Fibroblast of the aortic adventitia (primary cell): Measurements from ENCODE around the gene THAP4. TPM values are rescaled to one million over a fixed set of nuclear protein-coding genes. Genes with fewer than 3 reads are reported as not detected.

Source experiments
- DNase-seq: peaks from one replicate; pipeline ENCODE4 v3.0.0-alpha.2; 2010; ENCODE audit warnings: low read depth
- H3K4me3 ChIP-seq: 2 replicates; pipeline ENCODE4 v1.5.1; 2011; ENCODE audit warnings: low read depth, mild to moderate bottlenecking, control low read depth, low read length, moderate library complexity
- total RNA-seq: library from RNA; depleted of rRNA; stranded (reverse); fragments of >200 nt; gene quantifications from 2 replicates; pipeline ENCODE4 v1.2.3, GENCODE V29; 2012; ENCODE audit warnings: low replicate concordance
- TF ChIP-seq, protein P1 (sequence below): IDR thresholded peaks from 2 replicates; pipeline ENCODE4 v1.5.1; 2011; ENCODE audit warnings: mild to moderate bottlenecking, low read length, control low read depth, inconsistent platforms; ENCODE audit not compliant: insufficient read depth

THAP4 gene
- total RNA-seq, 1 donor: 26.4 TPM

- TF ChIP-seq, protein P1, sequence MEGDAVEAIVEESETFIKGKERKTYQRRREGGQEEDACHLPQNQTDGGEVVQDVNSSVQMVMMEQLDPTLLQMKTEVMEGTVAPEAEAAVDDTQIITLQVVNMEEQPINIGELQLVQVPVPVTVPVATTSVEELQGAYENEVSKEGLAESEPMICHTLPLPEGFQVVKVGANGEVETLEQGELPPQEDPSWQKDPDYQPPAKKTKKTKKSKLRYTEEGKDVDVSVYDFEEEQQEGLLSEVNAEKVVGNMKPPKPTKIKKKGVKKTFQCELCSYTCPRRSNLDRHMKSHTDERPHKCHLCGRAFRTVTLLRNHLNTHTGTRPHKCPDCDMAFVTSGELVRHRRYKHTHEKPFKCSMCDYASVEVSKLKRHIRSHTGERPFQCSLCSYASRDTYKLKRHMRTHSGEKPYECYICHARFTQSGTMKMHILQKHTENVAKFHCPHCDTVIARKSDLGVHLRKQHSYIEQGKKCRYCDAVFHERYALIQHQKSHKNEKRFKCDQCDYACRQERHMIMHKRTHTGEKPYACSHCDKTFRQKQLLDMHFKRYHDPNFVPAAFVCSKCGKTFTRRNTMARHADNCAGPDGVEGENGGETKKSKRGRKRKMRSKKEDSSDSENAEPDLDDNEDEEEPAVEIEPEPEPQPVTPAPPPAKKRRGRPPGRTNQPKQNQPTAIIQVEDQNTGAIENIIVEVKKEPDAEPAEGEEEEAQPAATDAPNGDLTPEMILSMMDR: no peak
- H3K4me3 ChIP-seq: no peak overlapping the region
- no peak for DNase-seq
Measured at GRCh38 chr2:241654551-241654950, 17.6 kb upstream of the THAP4 start.

GRCh38 chr2:241653210-241653750 is 16.3 kb upstream of the THAP4 start:
- TF ChIP-seq, protein P1: no peak
- H3K4me3 ChIP-seq: no peak overlapping the region
- no peak for DNase-seq

GRCh38 chr2:241652722-241653121 is 15.8 kb upstream of the THAP4 start:
- TF ChIP-seq, protein P1: no peak
- no peak overlapping the region for H3K4me3 ChIP-seq
- DNase-seq: no peak

DNA sequence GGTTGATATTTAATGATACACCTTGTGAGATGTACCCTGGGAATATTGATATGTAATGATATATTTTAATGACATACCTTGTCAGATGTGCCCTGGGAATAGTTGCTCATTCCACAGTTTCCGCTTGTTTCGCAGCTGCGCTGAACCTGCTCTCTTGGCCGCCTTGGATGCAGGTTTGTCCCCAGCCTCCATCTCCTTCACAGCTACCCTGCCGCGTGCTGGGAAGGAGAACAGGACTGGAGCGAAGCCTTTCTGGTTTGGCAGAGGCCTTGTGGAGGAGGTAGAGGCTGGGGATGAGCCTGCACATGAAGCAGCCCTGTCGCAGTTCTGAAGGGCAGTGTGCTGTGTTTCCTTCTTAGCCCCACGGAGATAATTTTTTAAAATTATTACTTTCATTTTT is 15.2 kb upstream of the THAP4 start:
- TF ChIP-seq, protein P1: no peak
- DNase-seq: no peak
- no peak overlapping the region for H3K4me3 ChIP-seq

DNA sequence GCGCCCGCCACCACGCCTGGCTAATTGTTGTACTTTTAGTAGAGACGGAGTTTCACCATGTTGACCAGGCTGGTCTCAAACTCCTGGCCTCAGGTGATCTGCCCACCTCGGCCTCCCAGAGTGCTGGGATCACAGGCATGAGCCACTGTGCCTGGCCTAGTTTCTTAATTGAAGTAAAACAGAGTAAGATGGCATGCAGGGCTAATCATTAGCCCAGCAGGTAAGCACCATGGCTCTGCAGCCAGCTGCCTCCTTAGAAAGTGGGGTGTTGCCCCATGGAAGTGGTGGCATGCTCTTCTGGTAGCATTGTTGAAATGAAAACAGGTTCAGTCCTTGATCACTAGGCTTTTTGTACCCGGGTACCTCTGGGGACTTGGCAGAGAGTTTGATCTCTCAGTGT is 13.0 kb upstream of the THAP4 start:
- no peak overlapping the region for H3K4me3 ChIP-seq
- TF ChIP-seq, protein P1: no peak
- no peak for DNase-seq

DNA sequence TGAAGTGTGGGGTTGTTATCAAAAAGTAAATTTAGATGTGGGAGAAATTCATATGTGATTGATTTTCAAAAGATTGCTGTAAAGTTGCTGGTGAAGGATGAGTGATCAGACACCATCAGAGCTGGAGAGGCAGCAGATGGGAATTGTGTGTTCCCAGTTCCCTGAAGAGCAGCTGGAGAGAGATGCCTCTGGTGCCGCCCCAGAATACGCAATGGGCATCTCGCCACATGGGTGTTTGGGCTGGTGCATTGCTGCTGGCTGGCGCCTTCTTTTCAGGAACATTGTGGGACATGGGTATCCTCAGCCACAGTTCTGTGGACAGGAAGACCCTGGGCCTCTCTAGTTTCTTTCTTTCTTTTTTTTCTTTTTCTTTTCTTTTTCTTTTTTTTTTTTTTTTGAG is 12.4 kb upstream of the THAP4 start:
- DNase-seq: no peak
- TF ChIP-seq, protein P1: no peak
- no peak overlapping the region for H3K4me3 ChIP-seq

DNA sequence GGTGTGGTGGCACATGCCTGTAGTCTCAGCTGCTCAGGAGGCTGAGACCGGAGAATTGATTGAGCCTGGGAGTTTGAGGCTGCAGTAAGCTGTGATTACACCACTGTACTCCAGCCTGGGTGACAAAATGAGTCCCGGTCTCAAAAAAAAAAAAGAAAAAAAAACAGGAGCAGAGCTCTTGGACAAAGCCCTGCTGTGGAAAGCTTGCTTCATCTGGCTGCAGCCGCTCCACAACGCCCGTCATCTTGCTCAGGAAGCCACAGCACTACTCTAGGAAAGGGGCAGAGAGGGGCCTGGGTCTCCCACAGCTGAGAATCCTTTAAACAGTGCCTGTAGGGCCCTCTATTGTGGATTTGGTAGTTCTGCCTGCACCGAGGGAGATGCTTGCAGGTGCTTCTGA is 11.5 kb upstream of the THAP4 start:
- no peak for DNase-seq
- H3K4me3 ChIP-seq: no peak overlapping the region
- TF ChIP-seq, protein P1: no peak
